Activated naive CD8-positive, alpha-beta T cell treated with anti-CD3 and anti-CD28 coated beads for 36 hours (primary cell): ENCODE results near the gene MUC2. TPM values are rescaled to one million over a fixed set of nuclear protein-coding genes. Genes with fewer than 3 reads are reported as not detected.

Source experiments
- DNase-seq: peaks from one replicate; pipeline ENCODE4 v3.0.0; 2021
- H3K27ac Mint-ChIP-seq: one replicate; pipeline ENCODE4 v1.8.0; 2022; ENCODE audit warnings: mild to moderate bottlenecking, moderate library complexity, mixed read lengths
- H3K27me3 Mint-ChIP-seq: one replicate; pipeline ENCODE4 v1.8.0; 2022; ENCODE audit warnings: mild to moderate bottlenecking, mixed read lengths
- H3K36me3 Mint-ChIP-seq: one replicate; pipeline ENCODE4 v1.8.0; 2021; ENCODE audit warnings: mild to moderate bottlenecking, mixed read lengths
- H3K4me1 Mint-ChIP-seq: one replicate; pipeline ENCODE4 v1.8.0; 2021; ENCODE audit warnings: mixed read lengths
- H3K4me3 Mint-ChIP-seq: one replicate; pipeline ENCODE4 v1.8.0; 2022; ENCODE audit warnings: mild to moderate bottlenecking, moderate library complexity, mixed read lengths
- H3K9me3 Mint-ChIP-seq: one replicate; pipeline ENCODE4 v1.8.0; 2022; ENCODE audit warnings: mixed read lengths
- total RNA-seq, 2 experiments: library from RNA; stranded (reverse); gene quantifications; one replicate each; pipeline ENCODE4 v1.2.3, GENCODE V29; 2021

Gene MUC2
- total RNA-seq, 2 experiments from 2014 or later = not detected

DNA sequence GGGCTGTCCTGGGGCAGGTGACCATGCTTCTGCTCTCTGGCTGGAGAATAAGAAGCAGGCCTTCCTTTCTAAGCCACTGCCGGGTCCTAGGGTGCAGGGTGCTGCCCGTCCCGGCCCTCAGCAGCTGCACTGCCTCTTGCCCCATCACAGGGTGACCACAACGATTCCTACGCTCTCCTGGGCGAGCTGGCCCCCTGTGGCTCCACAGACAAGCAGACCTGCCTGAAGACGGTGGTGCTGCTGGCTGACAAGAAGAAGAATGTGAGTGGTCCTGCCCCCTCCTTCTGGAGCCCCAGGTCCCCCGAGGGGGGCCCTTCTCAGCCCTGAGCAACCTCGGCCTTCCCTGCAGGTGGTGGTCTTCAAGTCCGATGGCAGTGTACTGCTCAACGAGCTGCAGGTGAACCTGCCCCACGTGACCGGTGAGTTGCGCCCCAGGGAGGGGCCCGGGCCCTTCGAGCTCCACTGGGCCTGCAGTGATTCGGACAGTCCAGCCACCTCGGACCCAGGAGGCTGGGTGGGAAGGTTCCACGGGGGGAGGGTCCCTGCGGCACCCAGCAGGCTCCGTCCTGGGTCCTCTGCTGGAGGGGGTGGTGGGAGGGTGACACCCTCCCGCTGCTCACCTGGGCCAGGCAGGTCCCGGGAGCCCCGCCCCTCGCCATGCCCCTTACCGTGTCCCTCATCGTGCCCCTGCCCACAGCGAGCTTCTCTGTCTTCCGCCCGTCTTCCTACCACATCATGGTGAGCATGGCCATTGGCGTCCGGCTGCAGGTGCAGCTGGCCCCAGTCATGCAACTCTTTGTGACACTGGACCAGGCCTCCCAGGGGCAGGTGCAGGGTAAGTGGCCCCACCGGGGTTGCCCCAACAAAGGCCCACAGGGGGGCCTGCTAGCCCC is 8.3 kb downstream of the MUC2 start:
- no peak for DNase-seq
- Mint-ChIP-seq H3K9me3 (no peaks in the 10 kb centered on the region), H3K4me1 (no peaks in the 10 kb centered on the region), H3K4me3 (no peak overlapping the region), H3K27me3 (no peaks in the 10 kb centered on the region), H3K27ac (no peak overlapping the region), H3K36me3 (no peaks in the 10 kb centered on the region)

DNA sequence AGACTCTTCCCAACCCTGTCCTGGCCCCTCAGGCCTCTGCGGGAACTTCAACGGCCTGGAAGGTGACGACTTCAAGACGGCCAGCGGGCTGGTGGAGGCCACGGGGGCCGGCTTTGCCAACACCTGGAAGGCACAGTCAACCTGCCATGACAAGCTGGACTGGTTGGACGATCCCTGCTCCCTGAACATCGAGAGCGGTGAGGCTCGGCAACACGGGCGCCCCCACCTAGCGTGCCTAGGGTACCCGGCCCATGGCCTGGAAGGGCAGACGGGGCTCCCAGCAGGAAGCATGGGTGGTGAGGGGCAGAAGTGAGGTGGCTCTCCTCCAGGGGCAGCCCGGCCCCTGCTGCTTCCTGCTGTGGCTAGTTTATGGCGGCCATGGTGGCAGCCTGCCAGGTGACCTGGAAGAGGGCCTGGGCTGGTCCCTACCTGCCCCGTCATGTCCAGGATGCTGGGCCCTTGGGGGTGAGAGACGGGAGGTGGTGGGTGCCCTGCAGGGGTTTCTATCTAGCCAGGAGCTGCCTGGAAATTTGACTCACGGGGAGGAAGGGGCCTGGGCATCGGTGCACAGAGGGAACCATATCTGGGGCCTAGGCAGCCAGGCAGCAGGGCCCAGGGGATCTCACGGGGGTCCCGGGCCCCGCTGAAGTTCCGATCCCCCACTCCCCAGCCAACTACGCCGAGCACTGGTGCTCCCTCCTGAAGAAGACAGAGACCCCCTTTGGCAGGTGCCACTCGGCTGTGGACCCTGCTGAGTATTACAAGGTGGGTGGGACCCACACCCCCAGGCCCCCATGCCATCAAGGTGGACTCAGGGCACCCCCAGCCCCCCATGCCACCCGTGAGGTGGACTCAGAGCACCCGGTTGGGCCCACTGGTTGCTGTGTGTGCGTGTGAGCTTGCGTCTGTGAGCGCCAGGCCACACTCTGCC is 9.2 kb downstream of the MUC2 start:
- Mint-ChIP-seq H3K27me3 (no peaks in the 10 kb centered on the region), H3K4me1 (no peaks in the 10 kb centered on the region), H3K4me3 (no peak overlapping the region), H3K27ac (no peak overlapping the region), H3K36me3 (no peaks in the 10 kb centered on the region), H3K9me3 (no peaks in the 10 kb centered on the region)
- no peak for DNase-seq

DNA sequence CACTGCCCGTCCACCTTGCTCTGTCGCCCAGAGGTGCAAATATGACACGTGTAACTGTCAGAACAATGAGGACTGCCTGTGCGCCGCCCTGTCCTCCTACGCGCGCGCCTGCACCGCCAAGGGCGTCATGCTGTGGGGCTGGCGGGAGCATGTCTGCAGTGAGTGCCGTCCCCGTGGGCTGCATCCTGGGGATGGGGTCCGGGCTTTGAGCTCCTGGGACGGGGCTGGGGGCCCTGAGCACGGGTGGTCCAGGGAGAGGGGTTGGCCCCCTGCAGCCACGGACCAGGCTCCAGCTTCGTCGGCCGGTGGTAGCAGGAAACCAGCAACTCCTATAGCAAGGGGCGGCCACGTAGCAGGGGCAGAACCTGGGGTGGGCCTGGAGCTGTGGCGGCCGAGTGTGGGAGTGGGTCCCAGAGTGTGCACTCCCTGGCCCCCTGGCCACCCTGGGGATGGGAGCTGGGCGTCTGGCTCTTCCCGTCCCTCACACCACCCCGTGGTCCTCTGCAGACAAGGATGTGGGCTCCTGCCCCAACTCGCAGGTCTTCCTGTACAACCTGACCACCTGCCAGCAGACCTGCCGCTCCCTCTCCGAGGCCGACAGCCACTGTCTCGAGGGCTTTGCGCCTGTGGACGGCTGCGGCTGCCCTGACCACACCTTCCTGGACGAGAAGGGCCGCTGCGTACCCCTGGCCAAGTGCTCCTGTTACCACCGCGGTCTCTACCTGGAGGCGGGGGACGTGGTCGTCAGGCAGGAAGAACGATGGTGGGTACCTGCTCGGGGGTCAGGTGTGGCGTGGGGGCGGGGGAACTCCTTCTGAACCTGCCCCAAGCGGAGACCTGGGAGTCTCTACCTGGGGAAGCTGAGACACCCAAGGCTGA is 10.1 kb downstream of the MUC2 start:
- H3K36me3 Mint-ChIP-seq = no peaks in the 10 kb centered on the region
- DNase-seq = no peak
- H3K9me3 Mint-ChIP-seq = no peaks in the 10 kb centered on the region
- no peak overlapping the region for H3K27ac Mint-ChIP-seq
- H3K27me3 Mint-ChIP-seq = no peaks in the 10 kb centered on the region
- H3K4me3 Mint-ChIP-seq = no peak overlapping the region
- no peaks in the 10 kb centered on the region for H3K4me1 Mint-ChIP-seq

DNA sequence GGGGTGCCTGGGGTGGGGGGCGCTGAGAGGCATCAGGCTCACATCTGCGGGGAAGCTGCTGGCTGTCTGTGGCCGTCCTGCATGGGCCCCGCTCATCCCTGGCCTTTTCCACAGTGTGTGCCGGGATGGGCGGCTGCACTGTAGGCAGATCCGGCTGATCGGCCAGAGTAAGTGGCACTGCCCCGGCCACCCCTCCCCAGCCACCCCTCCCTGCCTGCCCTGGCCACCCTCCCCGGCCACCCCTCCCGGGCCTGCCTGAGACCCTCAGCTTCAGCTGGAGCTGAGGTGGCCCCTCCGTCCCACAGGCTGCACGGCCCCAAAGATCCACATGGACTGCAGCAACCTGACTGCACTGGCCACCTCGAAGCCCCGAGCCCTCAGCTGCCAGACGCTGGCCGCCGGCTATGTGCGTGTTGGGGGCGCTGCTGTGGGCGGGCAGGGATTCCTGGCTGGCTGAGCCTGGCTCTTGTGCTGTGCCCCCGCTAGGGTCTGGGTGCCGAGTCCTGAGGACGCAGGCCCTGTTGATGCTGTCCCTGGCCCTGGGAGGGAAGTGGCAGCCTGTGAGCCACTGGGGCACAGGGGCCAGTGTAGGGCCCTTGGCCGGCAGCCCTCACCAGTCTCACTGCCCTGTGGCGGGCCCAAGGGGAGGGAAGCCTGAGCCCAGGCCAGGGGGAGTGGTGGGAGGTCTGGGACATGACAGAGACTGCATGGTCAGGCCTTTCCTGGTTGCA is 10.9 kb downstream of the MUC2 start:
- H3K27ac Mint-ChIP-seq = no peak overlapping the region
- H3K4me1 Mint-ChIP-seq = no peaks in the 10 kb centered on the region
- H3K36me3 Mint-ChIP-seq = no peaks in the 10 kb centered on the region
- no peaks in the 10 kb centered on the region for H3K27me3 Mint-ChIP-seq
- no peak overlapping the region for H3K4me3 Mint-ChIP-seq
- no peaks in the 10 kb centered on the region for H3K9me3 Mint-ChIP-seq
- no peak for DNase-seq

DNA sequence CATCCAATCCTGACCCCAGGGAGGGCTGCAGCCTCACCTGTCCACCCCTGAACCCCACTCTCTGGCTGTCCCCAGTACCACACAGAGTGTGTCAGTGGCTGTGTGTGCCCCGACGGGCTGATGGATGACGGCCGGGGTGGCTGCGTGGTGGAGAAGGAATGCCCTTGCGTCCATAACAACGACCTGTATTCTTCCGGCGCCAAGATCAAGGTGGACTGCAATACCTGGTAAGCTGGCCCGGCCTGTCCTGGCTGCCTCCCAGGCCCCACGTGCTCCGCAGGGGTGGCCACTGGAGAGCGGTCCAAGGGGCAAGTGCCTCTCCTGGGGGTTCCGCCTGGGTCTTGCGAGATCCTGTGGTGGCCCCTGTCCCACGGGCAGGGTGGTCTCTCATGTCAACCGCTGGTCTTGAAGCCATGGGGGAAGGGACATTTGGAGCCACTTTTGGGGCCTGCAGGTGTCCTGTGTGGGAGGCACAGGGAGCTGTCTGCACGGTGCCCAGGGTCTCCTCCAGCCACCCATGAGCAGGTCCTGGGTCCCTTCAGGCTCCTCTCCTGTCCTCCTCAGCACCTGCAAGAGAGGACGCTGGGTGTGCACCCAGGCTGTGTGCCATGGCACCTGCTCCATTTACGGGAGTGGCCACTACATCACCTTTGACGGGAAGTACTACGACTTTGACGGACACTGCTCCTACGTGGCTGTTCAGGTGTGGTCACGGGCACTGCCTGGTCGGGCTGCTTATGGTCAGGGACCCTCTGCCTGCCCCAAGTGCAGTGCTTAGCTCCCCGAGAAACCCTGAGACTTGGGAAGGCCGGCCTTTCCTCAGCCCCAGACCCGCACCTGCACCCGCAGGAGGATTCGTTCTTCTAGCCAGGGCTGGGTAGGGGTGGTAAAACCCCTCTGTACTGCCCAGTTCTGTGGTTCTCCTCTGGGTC is 11.8 kb downstream of the MUC2 start:
- Mint-ChIP-seq H3K4me1 (no peaks in the 10 kb centered on the region), H3K36me3 (no peaks in the 10 kb centered on the region), H3K4me3 (no peak overlapping the region), H3K27me3 (no peaks in the 10 kb centered on the region), H3K27ac (no peak overlapping the region), H3K9me3 (no peaks in the 10 kb centered on the region)
- DNase-seq = no peak

DNA sequence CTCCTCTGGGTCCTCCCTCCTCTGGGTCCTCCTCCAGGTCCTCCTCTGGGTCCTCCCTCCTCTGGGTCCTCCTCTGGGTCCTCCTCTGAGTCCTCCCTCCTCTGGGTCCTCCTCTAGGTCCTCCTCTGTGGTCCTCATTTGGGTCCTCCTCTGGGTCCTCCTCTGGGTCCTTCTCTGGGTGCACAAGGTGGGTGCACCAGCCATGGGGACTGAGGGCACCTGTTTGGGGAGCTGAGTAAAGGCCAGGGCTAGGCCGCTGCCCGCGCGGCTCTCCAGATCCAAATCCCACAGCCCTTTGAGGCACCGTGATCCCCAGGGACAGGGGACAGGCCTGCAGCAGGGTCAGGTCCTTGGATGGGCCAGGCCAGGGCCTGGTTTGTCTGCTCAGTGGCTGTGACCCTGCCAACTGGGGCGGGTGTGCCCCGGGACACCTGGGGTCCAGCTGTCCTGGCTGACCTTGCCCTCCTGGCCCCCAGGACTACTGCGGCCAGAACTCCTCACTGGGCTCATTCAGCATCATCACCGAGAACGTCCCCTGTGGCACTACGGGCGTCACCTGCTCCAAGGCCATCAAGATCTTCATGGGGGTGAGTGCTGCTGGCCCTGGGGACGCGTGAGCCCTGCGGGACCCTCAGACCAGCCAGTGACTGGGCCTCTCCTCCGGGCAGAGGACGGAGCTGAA is 12.7 kb downstream of the MUC2 start:
- H3K4me3 Mint-ChIP-seq = no peak overlapping the region
- DNase-seq = no peak
- H3K27me3 Mint-ChIP-seq = no peaks in the 10 kb centered on the region
- H3K9me3 Mint-ChIP-seq = no peaks in the 10 kb centered on the region
- no peak overlapping the region for H3K27ac Mint-ChIP-seq
- no peaks in the 10 kb centered on the region for H3K36me3 Mint-ChIP-seq
- H3K4me1 Mint-ChIP-seq = no peaks in the 10 kb centered on the region

DNA sequence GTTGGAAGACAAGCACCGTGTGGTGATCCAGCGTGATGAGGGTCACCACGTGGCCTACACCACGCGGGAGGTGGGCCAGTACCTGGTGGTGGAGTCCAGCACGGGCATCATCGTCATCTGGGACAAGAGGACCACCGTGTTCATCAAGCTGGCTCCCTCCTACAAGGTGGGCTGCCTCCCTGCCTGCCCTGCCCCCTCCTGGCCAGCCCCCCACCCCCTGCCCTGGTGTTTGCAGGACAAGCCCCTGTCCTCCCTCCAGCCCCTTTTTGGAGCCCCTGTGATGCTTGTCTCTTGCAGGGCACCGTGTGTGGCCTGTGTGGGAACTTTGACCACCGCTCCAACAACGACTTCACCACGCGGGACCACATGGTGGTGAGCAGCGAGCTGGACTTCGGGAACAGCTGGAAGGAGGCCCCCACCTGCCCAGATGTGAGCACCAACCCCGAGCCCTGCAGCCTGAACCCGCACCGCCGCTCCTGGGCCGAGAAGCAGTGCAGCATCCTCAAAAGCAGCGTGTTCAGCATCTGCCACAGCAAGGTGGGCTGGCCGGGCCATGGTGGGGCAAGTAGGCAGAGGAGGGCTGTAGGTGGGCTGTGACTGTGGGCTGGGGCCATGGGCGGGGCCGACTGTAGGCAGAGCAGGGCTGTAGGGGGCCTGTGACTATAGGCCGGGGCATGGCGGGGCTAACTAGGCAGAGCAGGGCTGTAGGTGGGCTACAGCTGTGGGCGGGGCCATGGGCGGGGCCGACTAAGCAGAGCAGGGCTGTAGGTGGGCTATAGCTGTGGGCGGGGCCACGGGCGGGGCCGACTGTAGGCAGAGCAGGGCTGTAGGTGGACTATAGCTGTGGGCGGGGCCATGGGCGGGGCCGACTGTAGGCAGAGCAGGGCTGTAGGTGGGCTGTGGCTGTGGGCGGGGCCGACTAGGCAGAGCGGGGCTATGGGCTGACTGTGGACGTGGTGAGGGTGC is 13.6 kb downstream of the MUC2 start:
- Mint-ChIP-seq H3K4me3 (no peak overlapping the region), H3K4me1 (no peaks in the 10 kb centered on the region), H3K9me3 (no peaks in the 10 kb centered on the region), H3K27ac (no peak overlapping the region), H3K27me3 (no peaks in the 10 kb centered on the region), H3K36me3 (no peaks in the 10 kb centered on the region)
- no peak for DNase-seq

DNA sequence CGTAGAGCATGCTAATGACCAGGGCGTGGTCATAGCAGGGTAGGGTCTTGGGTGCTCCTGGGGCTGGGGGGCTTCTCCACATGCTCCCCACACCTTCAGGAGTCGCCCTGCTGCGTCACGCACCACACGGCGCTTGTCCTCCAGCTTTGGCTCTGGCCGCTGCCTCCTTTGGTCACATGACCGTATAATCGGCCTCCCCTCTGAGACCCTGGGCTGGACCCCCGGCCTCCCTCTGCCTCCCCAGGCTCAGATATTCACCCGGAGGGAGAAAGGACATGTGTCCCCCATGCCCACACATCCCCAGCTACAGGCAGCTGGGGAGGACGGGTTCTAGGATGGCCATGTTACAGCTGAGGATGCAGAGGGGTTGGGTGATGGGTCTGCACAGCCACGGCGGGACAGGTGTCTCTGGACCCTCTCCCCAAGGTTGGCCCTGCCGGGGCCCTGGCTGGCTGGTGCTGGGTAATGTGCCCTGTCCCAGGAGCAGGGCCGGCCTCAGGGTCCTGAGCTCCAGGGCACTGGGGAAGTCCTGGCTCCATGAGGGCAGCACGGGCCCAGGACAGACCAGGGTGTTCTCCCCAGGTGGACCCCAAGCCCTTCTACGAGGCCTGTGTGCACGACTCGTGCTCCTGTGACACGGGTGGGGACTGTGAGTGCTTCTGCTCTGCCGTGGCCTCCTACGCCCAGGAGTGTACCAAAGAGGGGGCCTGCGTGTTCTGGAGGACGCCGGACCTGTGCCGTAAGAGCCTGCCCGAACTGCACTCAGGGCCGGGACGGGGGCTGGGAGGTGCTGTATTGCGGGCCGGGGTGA is 14.5 kb downstream of the MUC2 start:
- Mint-ChIP-seq H3K4me1 (no peaks in the 10 kb centered on the region), H3K4me3 (no peak overlapping the region), H3K36me3 (no peaks in the 10 kb centered on the region), H3K27me3 (no peaks in the 10 kb centered on the region), H3K9me3 (no peaks in the 10 kb centered on the region), H3K27ac (no peak overlapping the region)
- DNase-seq = no peak

DNA sequence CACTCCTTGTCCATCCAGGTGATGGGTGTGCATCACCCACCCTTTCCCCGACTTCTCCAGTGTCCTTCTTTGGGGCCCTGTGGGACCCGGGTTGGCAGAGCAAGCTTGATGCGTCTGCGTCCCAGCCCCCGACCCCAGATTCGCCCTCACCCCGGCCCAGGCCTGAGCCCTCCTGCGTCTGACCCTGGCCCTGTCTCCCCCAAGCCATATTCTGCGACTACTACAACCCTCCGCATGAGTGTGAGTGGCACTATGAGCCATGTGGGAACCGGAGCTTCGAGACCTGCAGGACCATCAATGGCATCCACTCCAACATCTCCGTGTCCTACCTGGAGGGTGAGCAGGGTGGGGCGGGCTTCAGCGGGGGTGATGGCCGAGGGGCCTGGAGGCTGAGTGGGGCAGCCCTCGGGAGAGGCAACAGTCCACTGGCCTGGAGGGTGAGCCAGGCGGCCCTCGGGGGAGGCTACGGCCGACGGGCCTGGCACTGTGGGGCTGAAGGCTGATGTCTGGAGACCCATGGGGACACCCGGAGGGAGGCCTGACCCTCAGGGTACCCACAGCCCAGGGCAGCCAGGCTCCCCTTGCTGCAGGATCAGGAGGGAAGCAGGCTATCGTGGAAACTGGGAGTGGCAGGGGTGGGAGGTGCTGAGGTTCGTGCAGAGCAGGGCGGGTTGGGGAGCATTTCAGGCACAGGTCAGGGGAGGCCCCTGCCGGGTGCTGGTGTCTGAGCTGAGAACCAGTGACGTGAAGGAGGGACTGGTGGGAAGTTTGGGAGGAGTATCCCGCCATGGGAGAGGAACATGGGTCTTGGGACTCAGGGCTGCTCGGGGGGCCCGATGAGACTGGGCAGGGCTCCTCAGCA is 15.3 kb downstream of the MUC2 start:
- Mint-ChIP-seq H3K9me3 (peaks cover 1% of the 10 kb centered on the region), H3K36me3 (no peaks in the 10 kb centered on the region), H3K27me3 (no peaks in the 10 kb centered on the region), H3K27ac (no peak overlapping the region), H3K4me3 (no peak overlapping the region), H3K4me1 (no peaks in the 10 kb centered on the region)
- no peak for DNase-seq

DNA sequence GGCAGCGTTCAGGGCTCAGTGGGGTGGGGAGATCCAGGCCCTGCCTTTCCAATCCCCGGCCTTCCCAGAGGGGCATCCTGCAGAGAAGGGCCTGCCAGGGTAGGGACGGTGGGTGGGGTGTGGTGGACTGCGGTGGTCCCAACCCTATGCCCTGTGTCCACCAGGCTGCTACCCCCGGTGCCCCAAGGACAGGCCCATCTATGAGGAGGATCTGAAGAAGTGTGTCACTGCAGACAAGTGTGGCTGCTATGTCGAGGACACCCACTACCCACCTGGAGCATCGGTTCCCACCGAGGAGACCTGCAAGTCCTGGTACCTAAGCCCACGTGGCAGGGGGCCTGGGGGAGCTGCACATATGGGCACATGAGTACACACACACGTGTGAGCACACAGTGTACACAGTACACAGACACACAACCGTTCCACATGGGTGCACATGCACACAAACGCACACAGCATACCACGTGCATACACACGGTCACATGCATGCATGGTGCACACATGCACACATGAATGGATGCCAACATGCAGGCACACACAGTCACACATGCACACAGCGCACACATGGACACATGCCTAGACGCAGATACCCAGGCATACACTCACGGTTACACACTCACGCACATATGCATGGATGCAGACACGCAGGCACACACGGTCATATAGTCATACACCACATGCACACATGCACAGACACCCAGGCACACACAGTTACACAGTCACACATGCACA is 16.1 kb downstream of the MUC2 start:
- Mint-ChIP-seq H3K4me3 (no peak overlapping the region), H3K9me3 (peaks cover 5% of the 10 kb centered on the region), H3K27me3 (no peaks in the 10 kb centered on the region), H3K4me1 (no peaks in the 10 kb centered on the region), H3K36me3 (no peaks in the 10 kb centered on the region), H3K27ac (no peak overlapping the region)
- no peak for DNase-seq
